Erythroblast (primary cell): ENCODE data around the gene CRLF2.

Experiments
- GATA1 ChIP-seq: IDR thresholded peaks from 2 replicates; pipeline ENCODE4 v1.6.1; 2011; ENCODE audit warnings: low read depth, mild to moderate bottlenecking, control low read depth, low read length, moderate library complexity
- POLR2A ChIP-seq: IDR thresholded peaks from 2 replicates; pipeline ENCODE4 v1.6.1; 2011; ENCODE audit warnings: mild to moderate bottlenecking, low read length

DNA sequence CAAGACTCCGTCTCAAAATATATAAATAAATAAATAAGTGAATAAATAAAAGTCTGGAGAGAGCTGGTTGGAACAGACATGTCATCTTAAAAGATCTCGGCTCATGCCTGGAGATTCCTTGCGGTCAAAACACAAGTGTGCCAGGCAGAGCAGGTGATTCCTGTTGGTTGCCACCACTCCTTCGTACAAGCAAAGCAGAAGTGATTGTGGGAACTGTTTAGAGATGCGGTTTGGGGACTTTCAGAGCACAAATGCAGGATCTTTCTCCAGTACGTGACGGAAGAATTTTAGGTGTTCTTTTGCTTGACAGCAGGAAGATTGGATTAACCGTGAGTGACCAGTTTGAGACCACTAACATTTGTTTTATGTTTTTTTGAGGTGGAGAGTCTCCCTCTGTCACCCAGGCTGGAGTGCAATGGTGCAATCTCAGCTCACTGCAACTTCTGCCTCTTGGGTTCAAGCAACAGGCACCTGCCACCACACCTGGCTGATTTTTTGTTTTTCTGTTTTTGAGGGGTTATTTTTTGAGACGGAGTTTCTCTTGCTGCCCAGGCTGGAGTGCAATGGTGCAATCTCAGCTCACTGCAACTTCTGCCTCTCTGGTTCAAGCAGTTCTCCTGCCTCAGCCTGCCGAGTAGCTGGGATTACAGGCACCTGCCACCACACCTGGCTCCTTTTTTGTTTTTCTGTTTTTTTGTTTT is 2.8 kb upstream of the CRLF2 start:
- TF ChIP-seq POLR2A (no peak), GATA1 (no peak)
